GM19328 (cell line): Measurements from ENCODE around the gene CTSL.

Source experiments
- ATAC-seq: cut with Tn5 transposase; IDR thresholded peaks from one replicate; pipeline ENCODE4 v1.9.1; 2021; ENCODE audit warnings: mild to moderate bottlenecking, moderate library complexity; ENCODE audit not compliant: unreplicated experiment

The CTSL gene

GRCh38 chr9:87699835-87700234 is 26.1 kb upstream of the CTSL start:
- no peak for ATAC-seq

- ATAC-seq: no peak
Measured at GRCh38 chr9:87701491-87701890, 24.4 kb upstream of the CTSL start.

- no peak for ATAC-seq
Measured at GRCh38 chr9:87701931-87702421, 23.9 kb upstream of the CTSL start.

GRCh38 chr9:87702921-87703320 is 23.0 kb upstream of the CTSL start:
- ATAC-seq: no peak

GRCh38 chr9:87703636-87704276 is 22.2 kb upstream of the CTSL start:
- no peak for ATAC-seq

GRCh38 chr9:87704342-87704741 is 21.6 kb upstream of the CTSL start:
- ATAC-seq: no peak

- no peak for ATAC-seq
Measured at GRCh38 chr9:87706066-87706739, 19.7 kb upstream of the CTSL start.

- ATAC-seq: no peak
Measured at GRCh38 chr9:87707805-87708506, 18.0 kb upstream of the CTSL start.

GRCh38 chr9:87708546-87708945 is 17.4 kb upstream of the CTSL start:
- no peak for ATAC-seq

- no peak for ATAC-seq
Measured at GRCh38 chr9:87708986-87709728, 16.8 kb upstream of the CTSL start.

GRCh38 chr9:87710443-87710842 is 15.5 kb upstream of the CTSL start:
- ATAC-seq: no peak

GRCh38 chr9:87711857-87712800 is 13.8 kb upstream of the CTSL start:
- no peak for ATAC-seq

- ATAC-seq: no peak
Measured at GRCh38 chr9:87712801-87713277, 13.1 kb upstream of the CTSL start.

- no peak for ATAC-seq
Measured at GRCh38 chr9:87713278-87713987, 12.5 kb upstream of the CTSL start.

GRCh38 chr9:87713988-87714330 is 12.0 kb upstream of the CTSL start:
- ATAC-seq: no peak

GRCh38 chr9:87714819-87715218 is 11.1 kb upstream of the CTSL start:
- no peak for ATAC-seq

- ATAC-seq: no peak
Measured at GRCh38 chr9:87716141-87716540, 9.8 kb upstream of the CTSL start.

GRCh38 chr9:87717456-87717855 is 8.5 kb upstream of the CTSL start:
- ATAC-seq: no peak

GRCh38 chr9:87718231-87718630 is 7.7 kb upstream of the CTSL start:
- ATAC-seq: no peak
